ENCODE measurements around the gene PTCH1. TPM values are rescaled to one million over a fixed set of nuclear protein-coding genes. Genes with fewer than 3 reads are reported as not detected.

PTCH1 gene
- total and polyA plus RNA-seq, 8 donors = 19.7 to 104 (median 84.1) TPM

DNA sequence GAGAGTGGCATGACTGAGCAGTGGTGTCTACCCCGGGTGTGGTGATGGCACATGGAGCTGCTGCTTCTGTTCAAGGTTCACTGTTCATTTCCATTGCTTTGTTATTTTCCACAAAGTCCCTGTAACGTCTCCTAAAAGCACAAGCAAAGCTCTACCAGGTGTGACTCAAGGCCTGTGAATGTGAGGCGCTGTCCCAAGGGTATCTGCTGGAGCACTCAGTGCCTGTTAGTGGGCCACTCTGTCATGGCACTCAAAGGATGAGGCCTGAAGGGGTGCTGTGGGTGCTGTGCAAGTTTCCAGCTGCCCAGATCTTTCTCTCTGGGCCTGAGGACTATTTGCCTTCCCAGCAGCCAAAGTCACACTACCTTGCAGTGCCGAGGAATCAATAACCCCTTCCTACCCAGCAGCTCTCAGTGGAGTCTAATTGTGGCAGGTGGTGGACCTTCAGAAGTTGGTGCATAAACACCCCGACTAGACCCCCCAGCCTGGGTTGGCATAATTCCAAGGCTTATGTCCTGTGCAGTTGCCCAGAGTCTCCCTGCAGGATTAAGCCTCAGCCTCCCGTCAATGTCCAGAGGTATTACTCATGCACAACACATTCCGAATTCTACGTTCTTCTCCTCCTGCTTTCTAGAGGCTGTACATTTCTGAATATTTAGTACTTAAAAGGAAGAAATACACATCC is 17.4 kb upstream of the PTCH1 start:
- ATAC-seq = no peak
- Histone ChIP-seq H3K4me1 (no peaks in the 10 kb centered on the region), H3K27ac (no peak overlapping the region), H3K4me3 (no peak overlapping the region), H3K27me3 (peaks cover 0 to 7% of the 10 kb centered on the region in 2 donors), H3K9me3 (no peaks in the 10 kb centered on the region), H3K36me3 (no peaks in the 10 kb centered on the region)
- DNase-seq = no peak
- TF ChIP-seq, protein P1, sequence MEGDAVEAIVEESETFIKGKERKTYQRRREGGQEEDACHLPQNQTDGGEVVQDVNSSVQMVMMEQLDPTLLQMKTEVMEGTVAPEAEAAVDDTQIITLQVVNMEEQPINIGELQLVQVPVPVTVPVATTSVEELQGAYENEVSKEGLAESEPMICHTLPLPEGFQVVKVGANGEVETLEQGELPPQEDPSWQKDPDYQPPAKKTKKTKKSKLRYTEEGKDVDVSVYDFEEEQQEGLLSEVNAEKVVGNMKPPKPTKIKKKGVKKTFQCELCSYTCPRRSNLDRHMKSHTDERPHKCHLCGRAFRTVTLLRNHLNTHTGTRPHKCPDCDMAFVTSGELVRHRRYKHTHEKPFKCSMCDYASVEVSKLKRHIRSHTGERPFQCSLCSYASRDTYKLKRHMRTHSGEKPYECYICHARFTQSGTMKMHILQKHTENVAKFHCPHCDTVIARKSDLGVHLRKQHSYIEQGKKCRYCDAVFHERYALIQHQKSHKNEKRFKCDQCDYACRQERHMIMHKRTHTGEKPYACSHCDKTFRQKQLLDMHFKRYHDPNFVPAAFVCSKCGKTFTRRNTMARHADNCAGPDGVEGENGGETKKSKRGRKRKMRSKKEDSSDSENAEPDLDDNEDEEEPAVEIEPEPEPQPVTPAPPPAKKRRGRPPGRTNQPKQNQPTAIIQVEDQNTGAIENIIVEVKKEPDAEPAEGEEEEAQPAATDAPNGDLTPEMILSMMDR (IDR thresholded peaks at IDR 0.05) = no peak
- intact Hi-C loops (cut with DNase I) = no loop called here

DNA sequence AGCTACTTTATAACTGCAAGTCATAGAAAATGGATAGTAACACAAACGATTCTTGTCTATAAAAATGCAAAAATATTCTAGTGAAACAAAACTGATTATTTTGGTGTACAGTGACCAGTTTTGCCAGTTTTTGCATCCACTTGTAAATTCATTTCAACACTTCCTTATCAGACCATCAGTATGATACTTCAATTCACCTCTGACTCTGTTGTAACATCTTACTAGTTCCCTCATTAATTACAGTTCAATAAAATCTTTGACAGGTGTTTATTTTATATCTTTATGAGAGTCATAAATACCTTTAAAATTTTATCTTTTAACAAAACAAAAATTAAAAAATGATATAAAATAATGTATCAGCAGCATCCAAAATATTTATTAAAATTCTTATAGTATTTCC is 13.1 kb upstream of the PTCH1 start:
- TF ChIP-seq, protein P1 (IDR thresholded peaks at IDR 0.05) = no peak

DNA sequence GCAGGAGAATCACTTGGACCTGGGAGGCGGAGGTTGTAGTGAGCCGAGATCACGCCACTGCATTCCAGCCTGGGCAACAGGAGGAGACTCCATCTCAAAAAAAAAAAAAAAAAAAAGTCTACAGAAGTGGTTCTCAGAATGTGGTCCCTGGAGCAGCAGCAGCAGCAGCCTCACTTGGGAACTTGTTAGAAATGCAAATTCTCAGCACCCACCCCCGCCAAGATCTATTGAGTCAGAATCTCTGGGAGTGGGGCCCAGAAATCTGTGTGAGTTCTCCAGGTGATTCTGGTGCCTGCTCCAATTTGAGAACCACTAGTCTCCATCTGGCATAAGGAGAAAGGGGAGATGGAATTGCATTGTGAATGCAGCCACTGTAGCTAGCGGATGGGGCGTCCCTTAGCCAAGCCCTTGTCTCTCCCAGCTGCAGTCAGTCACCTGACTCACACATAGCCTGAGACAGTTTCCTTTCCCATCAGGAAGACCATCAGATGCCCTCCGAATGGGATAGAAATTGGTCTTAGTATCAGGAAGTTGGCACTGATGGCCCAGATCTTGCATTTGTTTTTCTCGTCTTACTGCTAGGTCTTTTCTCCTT is 12.2 kb upstream of the PTCH1 start:
- no peaks in the 10 kb centered on the region for H3K4me1 ChIP-seq
- H3K9me3 ChIP-seq = no peaks in the 10 kb centered on the region
- intact Hi-C loops (cut with DNase I) = no loop called here
- H3K4me3 ChIP-seq = no peak overlapping the region
- DNase-seq = no peak
- H3K36me3 ChIP-seq = no peaks in the 10 kb centered on the region
- H3K27me3 ChIP-seq = peaks cover 0 to 19% of the 10 kb centered on the region in 2 donors
- H3K27ac ChIP-seq = no peak overlapping the region
- ATAC-seq = no peak
- TF ChIP-seq, protein P1 (IDR thresholded peaks at IDR 0.05) = no peak

More for the DNA sequence above, 13.1 kb upstream of the PTCH1 start:
- peaks cover 0 to 19% of the 10 kb centered on the region in 2 donors for H3K27me3 ChIP-seq
- H3K27ac ChIP-seq = no peak overlapping the region
- no peak overlapping the region for H3K4me3 ChIP-seq
- no peaks in the 10 kb centered on the region for H3K36me3 ChIP-seq
- ATAC-seq (no peak), DNase-seq (no peak)
- H3K9me3 ChIP-seq = no peaks in the 10 kb centered on the region
- H3K4me1 ChIP-seq = no peaks in the 10 kb centered on the region
- intact Hi-C loops (cut with DNase I) = no loop called here

DNA sequence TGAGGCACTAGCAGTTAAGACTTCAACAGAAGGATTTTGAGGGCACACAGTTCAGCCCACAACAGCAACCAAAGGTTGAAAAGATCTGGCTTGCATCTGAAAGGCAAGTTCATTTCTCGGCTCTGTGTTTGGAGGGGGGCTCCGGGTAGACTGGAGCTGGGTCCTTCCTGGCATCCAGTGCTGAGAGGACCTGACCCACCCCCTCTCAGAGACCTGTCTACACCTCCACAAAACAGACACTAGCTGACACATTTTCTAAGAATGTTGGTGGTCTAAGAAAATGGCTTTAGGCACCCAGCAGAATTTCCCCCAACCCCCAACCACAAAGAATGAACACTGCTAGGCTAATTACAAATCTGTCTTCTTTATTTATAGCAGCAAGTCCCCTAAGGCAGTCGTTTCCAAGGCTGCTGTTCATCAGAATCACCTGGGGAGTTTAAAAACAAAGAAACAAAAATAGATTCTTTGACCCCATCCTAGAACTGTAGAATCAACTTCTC is 6.2 kb upstream of the PTCH1 start:
- Histone ChIP-seq H3K27me3 (peaks cover 0 to 29% of the 10 kb centered on the region in 2 donors), H3K36me3 (no peaks in the 10 kb centered on the region), H3K4me1 (no peaks in the 10 kb centered on the region), H3K9me3 (no peaks in the 10 kb centered on the region), H3K27ac (no peak overlapping the region), H3K4me3 (no peak overlapping the region)
- intact Hi-C loops (cut with DNase I) = no loop called here
- DNase-seq (no peak), ATAC-seq (no peak)
- TF ChIP-seq, protein P1 (IDR thresholded peaks at IDR 0.05) = no peak

DNA sequence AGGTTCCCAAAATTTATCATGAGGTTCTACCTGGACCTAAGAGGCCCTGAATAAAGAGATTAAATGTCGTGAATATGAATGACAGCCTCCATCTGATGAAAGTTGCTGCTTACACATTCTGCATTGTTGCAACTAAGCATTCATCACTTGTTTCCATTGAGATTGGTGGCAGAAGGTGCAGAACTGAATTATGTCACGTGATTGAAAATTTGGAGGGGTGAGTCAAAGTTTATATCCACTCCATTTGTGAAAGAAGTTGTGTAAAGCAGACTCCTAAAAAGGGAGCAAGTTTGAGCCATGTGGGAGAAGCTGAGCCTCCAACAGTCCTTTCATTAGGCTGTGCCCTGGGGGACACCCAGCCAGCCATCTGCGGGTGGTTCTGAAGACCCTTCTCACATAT is 4.9 kb upstream of the PTCH1 start:
- intact Hi-C loops (cut with DNase I) = no loop called here
- no peak overlapping the region for H3K27ac ChIP-seq
- ATAC-seq (no peak), DNase-seq (no peak)
- TF ChIP-seq, protein P1 (IDR thresholded peaks at IDR 0.05) = no peak
- H3K9me3 ChIP-seq = no peaks in the 10 kb centered on the region
- peaks cover 0 to 6% of the 10 kb centered on the region in 2 donors for H3K4me1 ChIP-seq
- peaks cover 0 to 31% of the 10 kb centered on the region in 2 donors for H3K27me3 ChIP-seq
- H3K36me3 ChIP-seq = no peaks in the 10 kb centered on the region
- H3K4me3 ChIP-seq = no peak overlapping the region
